Sigmoid colon (tissue), 7 donors: Measurements from ENCODE around the gene GMDS. TPM values are rescaled to one million over a fixed set of nuclear protein-coding genes. Genes with fewer than 3 reads are reported as not detected.

ENCODE experiments used
- DNase-seq: peaks from one replicate; pipeline ENCODE4 v3.0.0-alpha.2; 2019
- H3K27ac ChIP-seq, 4 donors: fragments of 200-600 bp; sonication (generic); one replicate each; pipeline ENCODE4 v1.5.1; 2016 to 2019; ENCODE audit warnings: mild to moderate bottlenecking in 1 of 4
- H3K27me3 ChIP-seq, 3 donors: fragments of 200-600 bp; sonication (generic); one replicate each; pipeline ENCODE4 v1.5.1; 2019; ENCODE audit warnings: mild to moderate bottlenecking in 1 of 3
- H3K36me3 ChIP-seq, 4 donors: fragments of 200-600 bp; sonication (generic); one replicate each; pipeline ENCODE4 v1.5.1; 2016 to 2019
- H3K4me1 ChIP-seq, 4 donors: fragments of 200-600 bp; sonication (generic); one replicate each; pipeline ENCODE4 v1.5.1; 2017 to 2019
- H3K4me3 ChIP-seq, 4 donors: fragments of 200-600 bp; sonication (generic); one replicate each; pipeline ENCODE4 v1.5.1; 2017 to 2019; ENCODE audit warnings: mild to moderate bottlenecking in 2 of 4, moderate library complexity in 1 of 4
- H3K9me3 ChIP-seq, 4 donors: fragments of 200-600 bp in 3 of 4; sonication (generic) in 3 of 4; one replicate each; pipeline versions ENCODE4 v1.5.1 to v1.6.1; 2013 to 2019
- CTCF ChIP-seq, 4 experiments: fragments of 450-650 bp in 3 of 4; fragments of 200-600 bp in 1 of 4; IDR thresholded peaks; one replicate each; pipeline ENCODE4 v1.5.1; 2016 to 2019; ENCODE audit warnings: antibody characterized with exemption in 4 of 4, mild to moderate bottlenecking in 3 of 4, moderate library complexity in 2 of 4
- EP300 ChIP-seq, 4 donors: sonication (generic); formaldehyde crosslinking; IDR thresholded peaks; one replicate each; pipeline ENCODE4 v1.6.1; 2017; ENCODE audit warnings: antibody characterized with exemption in 4 of 4
- POLR2A ChIP-seq, 2 donors: fragments of 450-650 bp; IDR thresholded peaks; one replicate each; pipeline ENCODE4 v1.6.1; 2016; ENCODE audit warnings: antibody characterized with exemption in 2 of 2, mild to moderate bottlenecking in 2 of 2, moderate library complexity in 2 of 2
- POLR2AphosphoS5 ChIP-seq, 4 donors: sonication (generic); formaldehyde crosslinking; IDR thresholded peaks; one replicate each; pipeline ENCODE4 v1.6.1; 2017; ENCODE audit warnings: antibody characterized with exemption in 4 of 4
- WGBS, 2 donors: extraction: QIAGEN DNeasy Blood & Tissue Kit; methylation state at CpG; one replicate each; pipeline ENCODE4 v1.1.7; 2013; 5-methylcytosine and 5-hydroxymethylcytosine counted together
- intact Hi-C: fragments of 100-400 bp; cut with DNase I; formaldehyde crosslinking; loops from one replicate; pipeline ENCODE4 v1.15.1; 2023
- polyA plus RNA-seq, 3 donors: library from polyadenylated mRNA; stranded (reverse); fragments of 200-250 nt; gene quantifications; one replicate each; pipeline ENCODE4 v1.2.3, GENCODE V29; 2013
- total RNA-seq, 4 donors: library from RNA; depleted of rRNA; stranded (reverse); fragments of >200 nt; gene quantifications; one replicate each; pipeline ENCODE4 v1.1.0, GENCODE V29; 2016
- donor health status: healthy with polysubstance abuse.
- donor health status: Bipolar disorder and iron deficiency.
- donor health status: healthy.

Gene GMDS
- total and polyA plus RNA-seq, 7 donors, result 3.1 to 173 (median 9.4) TPM

GRCh38 chr6:2157441-2158127 is 87.8 kb downstream of the GMDS start:
- no peak for TF ChIP-seq EP300 (IDR thresholded peaks at IDR 0.05)
- no peak for TF ChIP-seq POLR2A (IDR thresholded peaks at IDR 0.05)
- no peak for TF ChIP-seq CTCF (IDR thresholded peaks at IDR 0.05)
- TF ChIP-seq POLR2AphosphoS5 (IDR thresholded peaks at IDR 0.05), result no peak
- no peaks in the 10 kb centered on the region for H3K27me3 ChIP-seq
- no peak overlapping the region for H3K4me3 ChIP-seq
- H3K4me1 ChIP-seq, result no peaks in the 10 kb centered on the region
- intact Hi-C loops, result no loop called here
- H3K27ac ChIP-seq, result peak overlapping the region in 1 of 4 donors; percentile 19
- H3K36me3 ChIP-seq, result no peaks in the 10 kb centered on the region
- H3K9me3 ChIP-seq, result no peaks in the 10 kb centered on the region
- DNase-seq, result no peak
- 60 to 77% methylated on average over 1 of the region's 1 CpG for WGBS, 2 donors

- intact Hi-C loops, result no loop called here
- 14 to 60% methylated on average over 1 of the region's 1 CpG for WGBS, 2 donors
- no peak for DNase-seq
- Histone ChIP-seq H3K4me3 (no peak overlapping the region), H3K9me3 (no peaks in the 10 kb centered on the region), H3K4me1 (no peaks in the 10 kb centered on the region), H3K36me3 (no peaks in the 10 kb centered on the region), H3K27me3 (no peaks in the 10 kb centered on the region), H3K27ac (no peak overlapping the region)
- TF ChIP-seq POLR2AphosphoS5 (IDR thresholded peaks at IDR 0.05), result no peak
- TF ChIP-seq POLR2A (IDR thresholded peaks at IDR 0.05), result no peak
- no peak for TF ChIP-seq EP300 (IDR thresholded peaks at IDR 0.05)
- no peak for TF ChIP-seq CTCF (IDR thresholded peaks at IDR 0.05)
Observed at GRCh38 chr6:2155206-2155605, 90.2 kb downstream of the GMDS start.

GRCh38 chr6:2149361-2150006 is 95.9 kb downstream of the GMDS start:
- TF ChIP-seq POLR2AphosphoS5 (IDR thresholded peaks at IDR 0.05), result no peak
- no peak for TF ChIP-seq POLR2A (IDR thresholded peaks at IDR 0.05)
- TF ChIP-seq EP300 (IDR thresholded peaks at IDR 0.05), result no peak
- no peak for TF ChIP-seq CTCF (IDR thresholded peaks at IDR 0.05)
- Histone ChIP-seq H3K4me3 (no peak overlapping the region), H3K9me3 (no peaks in the 10 kb centered on the region), H3K27me3 (no peaks in the 10 kb centered on the region), H3K36me3 (no peaks in the 10 kb centered on the region), H3K4me1 (no peaks in the 10 kb centered on the region), H3K27ac (no peak overlapping the region)
- no peak for DNase-seq
- WGBS, 2 donors, result 66 to 76% methylated on average over 9 of the region's 9 CpGs
- intact Hi-C loops, result no loop called here

GRCh38 chr6:2148748-2149147 is 96.7 kb downstream of the GMDS start:
- Histone ChIP-seq H3K4me1 (no peaks in the 10 kb centered on the region), H3K27ac (no peak overlapping the region), H3K36me3 (no peaks in the 10 kb centered on the region), H3K4me3 (no peak overlapping the region), H3K27me3 (no peaks in the 10 kb centered on the region), H3K9me3 (no peaks in the 10 kb centered on the region)
- DNase-seq, result no peak
- WGBS, 2 donors, result 97 to 98% methylated on average over 8 of the region's 8 CpGs
- intact Hi-C loops, result no loop called here
- no peak for TF ChIP-seq POLR2A (IDR thresholded peaks at IDR 0.05)
- no peak for TF ChIP-seq POLR2AphosphoS5 (IDR thresholded peaks at IDR 0.05)
- no peak for TF ChIP-seq CTCF (IDR thresholded peaks at IDR 0.05)
- TF ChIP-seq EP300 (IDR thresholded peaks at IDR 0.05), result no peak
